Embryonic facial prominence (tissue), 1 donor: ENCODE measurements around the gene DCDC2B.

Experiments used
- DNase-seq: peaks from one replicate; pipeline ENCODE4 v3.0.0-alpha.2; 2016; ENCODE audit errors: extremely low spot score

The DCDC2B gene

DNA sequence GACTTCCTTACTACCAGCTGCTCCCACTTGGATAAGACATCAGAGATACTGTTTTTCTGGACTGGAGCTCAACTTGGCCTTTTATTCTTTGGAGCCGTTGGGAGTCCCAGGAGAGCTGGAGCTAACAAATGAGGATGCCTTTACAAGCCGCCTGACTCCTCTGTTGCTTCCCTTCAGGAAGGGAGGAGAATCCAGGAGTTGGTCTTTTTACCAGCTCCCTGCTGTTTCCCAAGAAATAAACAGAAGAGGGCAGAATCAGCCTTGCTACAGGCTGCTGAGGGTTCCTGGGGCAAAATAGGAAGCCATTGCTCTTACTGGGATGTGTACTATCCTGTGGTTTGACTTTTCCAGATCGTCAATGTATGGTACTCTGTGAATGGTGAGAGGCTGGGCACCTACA lies 14.8 kb downstream of the DCDC2B start:
- no peak for DNase-seq

DNA sequence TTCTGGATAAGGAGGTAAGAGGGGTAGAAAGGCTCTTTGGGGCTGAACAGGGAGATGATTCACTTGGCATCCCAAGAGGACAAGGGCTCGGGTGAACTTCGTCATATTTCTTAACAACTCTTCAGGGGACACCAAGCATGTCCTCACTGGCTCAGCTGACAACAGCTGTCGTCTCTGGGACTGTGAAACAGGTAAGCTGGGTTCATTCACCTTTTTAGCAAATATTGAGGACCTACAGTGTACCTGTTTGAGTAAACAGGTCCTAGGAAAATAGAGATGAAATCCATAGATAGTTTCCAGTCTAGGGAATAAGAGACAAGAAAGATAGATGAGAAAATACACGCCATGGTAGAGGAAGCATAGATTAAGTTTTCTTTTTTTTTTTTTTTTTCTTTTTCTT lies 15.4 kb downstream of the DCDC2B start:
- no peak for DNase-seq

DNA sequence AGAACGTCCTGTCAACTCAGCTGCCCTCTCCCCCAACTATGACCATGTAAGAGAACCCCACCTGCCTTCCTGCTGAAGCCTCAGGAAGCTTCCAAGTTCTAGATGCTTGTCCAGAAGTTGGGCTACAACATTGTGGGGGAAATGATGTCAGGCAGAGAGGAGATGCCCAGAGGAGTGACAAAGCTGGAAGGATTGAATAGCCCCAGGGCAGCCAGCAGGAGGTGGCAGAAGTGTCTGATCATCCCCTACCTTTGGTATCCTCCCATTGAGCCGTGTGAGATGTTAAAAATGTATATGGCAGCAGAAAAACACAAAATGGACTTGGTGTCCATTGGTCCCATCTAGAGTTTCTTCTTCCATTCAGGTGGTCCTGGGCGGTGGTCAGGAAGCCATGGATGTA lies 19.9 kb downstream of the DCDC2B start:
- no peak for DNase-seq

DNA sequence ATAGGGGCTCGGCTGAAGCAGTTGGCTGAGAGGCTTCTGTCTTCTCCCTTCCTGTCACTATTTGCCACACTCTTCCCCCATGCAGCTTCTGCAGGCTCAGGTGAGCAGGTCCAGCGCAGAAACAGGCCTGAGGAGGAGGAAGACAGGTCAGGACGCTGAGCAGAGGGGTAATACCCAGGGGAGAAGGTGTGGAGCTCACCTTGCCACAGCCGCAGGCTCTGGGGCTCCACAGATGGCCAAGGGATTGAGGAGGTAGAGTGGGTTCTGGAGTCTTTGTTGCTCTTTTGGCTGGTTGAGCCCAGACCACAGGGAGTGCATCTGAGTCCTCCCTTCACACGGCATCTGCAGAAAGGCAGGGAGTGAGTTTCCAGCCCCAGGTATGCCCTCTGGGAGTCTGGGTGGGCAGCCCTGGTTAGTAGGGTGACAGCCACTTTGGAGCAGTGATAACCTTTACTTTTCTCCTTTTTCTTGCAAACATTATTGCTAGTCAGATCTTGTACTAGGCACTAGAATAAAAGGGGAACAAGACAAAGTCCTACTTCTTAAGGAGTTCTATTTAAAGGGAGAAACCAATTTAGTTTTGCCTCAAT lies 23.0 kb downstream of the DCDC2B start:
- DNase-seq = no peak

DNA sequence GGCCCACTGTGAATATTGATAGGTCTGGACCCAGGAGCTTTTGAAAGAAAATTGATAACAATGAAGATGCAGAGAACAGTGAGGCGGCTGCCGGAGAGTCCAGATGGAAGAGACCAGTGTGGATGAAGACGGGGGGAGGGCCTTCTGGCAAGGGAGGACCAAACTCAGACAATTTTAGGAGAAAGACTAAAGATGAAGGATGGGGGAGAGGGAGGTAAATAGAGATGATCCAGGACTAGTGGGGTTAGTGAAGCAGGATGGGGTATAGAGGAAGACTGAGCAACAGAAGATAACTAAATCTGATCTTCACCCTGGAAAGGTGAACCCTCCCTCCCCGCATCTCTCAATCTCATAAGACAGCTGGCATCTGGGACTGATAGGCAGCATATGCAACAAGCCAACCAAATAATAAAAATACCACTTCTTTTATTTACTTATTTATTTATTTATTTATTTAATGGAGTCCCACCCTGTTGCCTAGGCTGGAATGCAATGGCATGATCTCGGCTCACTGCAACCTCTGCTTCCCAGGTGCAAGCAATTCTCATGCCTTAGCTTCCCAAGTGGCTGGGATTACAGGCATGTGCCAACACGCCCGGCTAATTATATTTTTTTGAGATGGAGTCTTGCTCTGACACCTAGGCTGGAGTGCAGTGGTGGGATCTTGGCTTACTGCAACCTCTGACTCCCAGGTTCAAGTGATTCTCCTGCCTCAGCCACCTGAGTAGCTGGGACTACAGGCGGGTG lies 23.8 kb downstream of the DCDC2B start:
- DNase-seq = no peak

DNA sequence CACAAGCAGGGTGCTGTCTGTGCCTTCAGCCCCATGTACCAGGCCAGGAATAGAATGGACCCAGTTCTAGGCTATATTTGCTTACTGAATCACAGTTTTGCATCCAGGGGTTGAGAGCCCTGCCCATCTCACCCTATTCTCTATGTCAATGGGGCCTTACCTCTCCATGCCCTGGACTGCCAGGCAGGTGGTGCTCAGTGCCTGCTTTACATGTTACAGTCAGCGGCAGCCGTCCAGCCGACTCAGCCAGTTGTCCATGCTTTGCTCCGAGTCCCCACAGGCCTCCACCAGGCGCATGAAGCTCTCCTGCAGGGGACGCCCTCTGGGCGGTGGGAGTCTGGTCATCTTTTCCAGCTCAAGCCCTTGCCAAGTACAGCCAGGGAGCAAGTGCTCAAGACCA lies 25.9 kb downstream of the DCDC2B start:
- no peak for DNase-seq

DNA sequence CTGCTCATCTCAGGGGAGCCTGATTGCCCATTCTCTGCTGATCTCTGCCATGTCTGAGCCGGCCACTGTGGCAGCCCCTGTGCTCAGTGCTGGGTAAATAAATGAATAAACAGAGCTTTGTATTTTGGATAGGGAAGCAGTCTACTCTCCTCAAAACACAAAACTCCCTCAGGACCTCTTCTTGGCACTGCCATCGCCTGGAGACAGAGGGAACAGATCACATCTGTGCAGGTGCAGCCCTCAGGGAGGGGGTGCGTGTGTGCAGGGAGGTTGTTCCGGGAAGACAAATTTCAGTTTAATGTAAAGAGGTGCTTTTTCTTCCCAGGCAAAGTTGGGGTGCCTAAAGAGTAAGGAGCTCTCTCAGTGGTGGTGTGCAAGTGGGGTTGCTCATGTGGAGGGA lies 30.4 kb downstream of the DCDC2B start:
- no peak for DNase-seq

DNA sequence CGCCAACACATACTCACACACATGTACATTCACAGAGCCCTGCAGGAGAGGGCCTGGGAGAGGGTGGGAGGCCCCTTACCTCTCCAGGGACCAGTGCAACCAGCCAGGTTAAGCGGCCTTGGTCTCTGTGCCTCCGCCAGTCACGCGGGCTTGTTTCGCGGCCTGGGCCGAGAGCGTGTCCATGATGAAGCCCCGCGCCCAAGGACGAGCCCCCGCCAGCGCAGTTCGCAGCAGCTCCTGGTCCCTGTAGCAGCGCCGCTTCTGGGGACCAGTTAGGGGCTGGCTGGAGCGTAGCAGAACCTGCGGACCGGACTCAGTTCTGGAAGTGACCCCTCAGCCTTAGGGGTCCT lies 30.9 kb downstream of the DCDC2B start:
- no peak for DNase-seq

DNA sequence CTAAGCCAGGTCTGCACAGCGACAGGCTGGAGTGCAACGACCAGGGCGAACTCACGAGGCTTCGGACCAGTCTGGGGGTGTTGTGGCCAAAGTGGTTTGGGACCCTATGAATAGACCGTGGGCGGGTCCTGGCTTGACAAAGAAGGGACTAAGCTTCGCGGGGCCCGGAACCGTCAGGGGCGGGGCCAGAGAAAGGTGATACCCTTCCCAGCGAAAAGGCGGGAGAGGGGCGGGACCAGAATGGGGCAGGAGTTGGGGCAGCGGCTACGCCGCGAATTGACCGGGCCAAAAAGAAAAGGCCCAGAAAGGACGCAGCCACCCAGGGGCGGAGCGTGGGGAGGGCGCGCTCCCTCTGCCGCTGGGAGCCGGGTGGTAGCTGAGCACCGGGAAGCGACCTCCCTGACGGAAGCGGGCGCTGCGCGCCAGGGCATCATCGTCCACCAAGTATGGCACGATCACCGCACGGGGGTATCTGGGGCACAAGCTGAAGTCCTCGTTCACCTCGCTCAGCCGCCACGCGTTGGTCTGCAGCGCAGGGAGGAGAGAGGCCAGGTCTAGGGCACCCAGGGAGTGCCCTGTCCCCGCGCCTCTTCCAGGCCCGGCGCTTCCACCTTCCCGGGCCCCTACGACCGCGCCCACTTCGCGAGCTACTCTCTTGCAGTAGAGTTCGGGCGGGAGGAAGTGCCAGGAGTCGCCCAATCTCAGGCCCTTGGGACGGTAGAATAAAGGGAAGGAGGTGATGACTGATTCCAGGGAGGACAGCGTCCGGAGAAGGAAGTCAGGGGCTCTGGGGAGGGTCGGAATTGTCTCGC lies 31.5 kb downstream of the DCDC2B start:
- no peak for DNase-seq

DNA sequence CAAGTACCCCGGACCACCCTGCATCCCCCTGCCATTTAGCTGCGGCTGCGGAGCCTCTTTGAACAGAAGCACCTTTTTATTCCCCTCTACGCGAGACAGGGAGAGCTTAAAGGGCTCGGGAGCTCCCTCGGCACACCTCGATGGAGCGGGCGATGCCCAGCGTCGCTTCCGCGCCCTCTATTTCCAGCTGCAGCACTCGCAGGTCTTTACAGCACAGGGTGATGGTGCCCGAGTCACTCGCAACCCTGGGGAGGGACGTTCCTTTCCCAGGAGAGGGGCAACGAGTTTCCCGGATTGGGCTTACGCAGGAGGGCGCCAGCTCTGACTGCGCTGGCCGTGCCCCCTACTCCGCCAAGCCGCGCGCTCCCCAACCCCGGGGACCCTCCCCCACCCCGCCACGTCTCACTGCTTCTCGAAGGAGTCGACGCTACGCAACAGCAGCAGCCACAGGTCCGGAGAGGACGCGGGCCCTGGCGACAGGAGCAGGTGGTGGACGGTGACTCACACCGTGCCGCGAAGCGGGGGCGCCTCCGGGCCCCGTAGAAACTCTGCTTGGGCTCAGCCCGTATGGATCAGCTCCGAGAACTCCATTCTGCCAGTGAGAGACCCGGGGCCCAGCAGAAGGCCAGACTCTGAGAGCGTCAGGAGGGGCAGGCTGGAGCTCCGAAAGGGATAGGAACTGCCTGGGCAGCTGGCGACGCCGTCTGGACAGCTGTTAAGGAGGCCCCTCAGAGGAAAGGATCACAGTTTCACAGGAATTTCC lies 32.3 kb downstream of the DCDC2B start:
- DNase-seq = no peak

DNA sequence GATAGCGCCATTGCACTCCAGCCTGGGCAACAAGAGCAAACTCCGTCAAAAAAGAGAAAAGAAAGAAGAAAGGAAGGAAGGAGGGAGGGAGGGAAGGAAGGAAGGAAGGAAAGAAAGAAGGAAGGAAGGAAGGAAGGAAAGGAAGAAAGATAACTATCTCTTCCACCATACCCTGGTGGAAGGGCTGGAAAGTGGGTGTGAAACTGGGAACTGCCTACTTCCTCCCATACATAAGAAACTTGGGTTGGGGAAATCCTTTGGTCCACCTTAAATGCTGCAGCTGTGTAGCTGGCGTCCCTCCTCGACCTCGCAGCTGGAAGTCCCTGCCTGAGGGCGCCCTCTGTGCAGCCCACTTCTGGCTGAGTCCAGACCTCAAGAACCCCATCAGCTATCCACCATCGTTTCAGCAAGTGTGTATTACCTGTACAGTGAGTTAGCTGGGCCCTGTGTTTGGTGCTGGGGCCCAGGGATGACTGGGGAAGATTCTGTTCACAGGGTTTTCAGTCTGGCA lies 33.5 kb downstream of the DCDC2B start:
- no peak for DNase-seq

DNA sequence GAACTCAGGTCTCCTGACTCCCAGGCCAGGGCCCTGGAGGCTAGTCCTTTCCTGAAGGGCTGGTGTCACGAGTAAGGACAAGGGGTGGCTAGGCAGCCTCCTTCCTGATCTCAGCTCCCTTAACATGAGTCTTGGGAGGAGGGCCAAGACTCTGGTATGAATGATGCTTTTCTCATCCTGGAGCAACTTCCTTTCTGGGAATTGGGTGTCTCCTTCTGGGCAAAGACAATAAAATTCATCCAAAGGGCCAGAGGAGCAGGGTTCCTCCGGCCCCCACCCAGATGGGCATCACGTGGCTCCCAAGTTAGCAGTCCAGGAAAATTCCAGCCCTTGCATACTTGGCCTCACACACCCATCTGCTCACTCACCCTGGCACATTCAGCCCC lies 38.0 kb downstream of the DCDC2B start, which contains the start of gene FAM167B:
FAM167B (plus strand) TSS at position 335 of the 386 bp plus-strand sequence. CDS start 200 bp downstream, outside the sequence.
- DNase-seq = no peak

DNA sequence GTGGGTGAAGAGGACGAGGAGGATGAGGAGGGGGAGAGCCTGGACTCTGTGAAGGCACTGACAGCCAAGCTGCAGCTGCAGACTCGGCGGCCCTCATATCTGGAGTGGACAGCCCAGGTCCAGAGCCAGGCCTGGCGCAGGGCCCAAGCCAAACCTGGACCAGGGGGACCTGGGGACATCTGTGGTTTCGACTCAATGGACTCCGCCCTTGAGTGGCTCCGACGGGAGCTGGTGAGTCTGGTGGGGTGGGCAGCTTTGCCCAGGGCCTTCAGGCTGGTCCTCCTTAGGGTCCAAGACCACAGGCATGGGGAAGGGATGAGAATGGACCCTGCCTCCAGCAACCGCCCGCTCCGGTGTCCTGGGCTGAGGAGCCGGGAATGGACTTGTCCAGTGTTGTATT lies 38.6 kb downstream of the DCDC2B start:
- no peak for DNase-seq

DNA sequence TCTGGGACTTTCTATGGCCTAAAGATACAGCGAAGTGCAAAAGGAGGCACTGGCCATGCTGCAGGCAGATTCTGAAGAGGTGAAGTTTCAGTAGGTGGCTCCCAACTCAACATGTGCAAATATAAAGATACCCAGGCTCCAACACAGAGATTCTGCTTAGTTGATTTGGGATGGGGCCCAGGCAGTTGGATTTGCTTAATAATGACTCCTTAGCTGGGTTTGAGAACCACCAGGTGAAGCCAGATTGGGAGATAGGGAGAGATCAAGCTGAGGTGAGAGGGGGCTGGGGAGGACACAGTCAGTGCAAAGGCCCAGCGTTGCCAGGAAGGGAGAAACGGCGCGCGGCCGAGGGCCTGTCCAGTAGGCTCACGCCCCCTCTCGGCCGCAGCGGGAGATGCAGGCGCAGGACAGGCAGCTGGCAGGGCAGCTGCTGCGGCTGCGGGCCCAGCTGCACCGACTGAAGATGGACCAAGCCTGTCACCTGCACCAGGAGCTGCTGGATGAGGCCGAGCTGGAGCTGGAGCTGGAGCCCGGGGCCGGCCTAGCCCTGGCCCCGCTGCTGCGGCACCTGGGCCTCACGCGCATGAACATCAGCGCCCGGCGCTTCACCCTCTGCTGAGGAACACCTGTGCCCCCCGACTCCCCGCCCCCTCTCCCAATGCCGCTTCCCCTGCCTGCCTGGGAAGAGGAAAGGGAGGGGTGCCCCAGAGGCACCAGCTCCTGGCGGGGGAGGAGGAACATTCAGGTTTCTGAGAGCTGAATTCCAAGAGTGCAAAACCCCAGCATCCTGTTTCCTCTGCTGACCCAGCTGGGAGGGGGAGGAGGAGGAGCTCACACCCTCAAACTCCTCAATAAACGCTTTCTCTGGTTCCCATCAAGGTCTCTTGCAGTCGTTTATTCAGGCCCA lies 39.3 kb downstream of the DCDC2B start:
- DNase-seq = no peak

DNA sequence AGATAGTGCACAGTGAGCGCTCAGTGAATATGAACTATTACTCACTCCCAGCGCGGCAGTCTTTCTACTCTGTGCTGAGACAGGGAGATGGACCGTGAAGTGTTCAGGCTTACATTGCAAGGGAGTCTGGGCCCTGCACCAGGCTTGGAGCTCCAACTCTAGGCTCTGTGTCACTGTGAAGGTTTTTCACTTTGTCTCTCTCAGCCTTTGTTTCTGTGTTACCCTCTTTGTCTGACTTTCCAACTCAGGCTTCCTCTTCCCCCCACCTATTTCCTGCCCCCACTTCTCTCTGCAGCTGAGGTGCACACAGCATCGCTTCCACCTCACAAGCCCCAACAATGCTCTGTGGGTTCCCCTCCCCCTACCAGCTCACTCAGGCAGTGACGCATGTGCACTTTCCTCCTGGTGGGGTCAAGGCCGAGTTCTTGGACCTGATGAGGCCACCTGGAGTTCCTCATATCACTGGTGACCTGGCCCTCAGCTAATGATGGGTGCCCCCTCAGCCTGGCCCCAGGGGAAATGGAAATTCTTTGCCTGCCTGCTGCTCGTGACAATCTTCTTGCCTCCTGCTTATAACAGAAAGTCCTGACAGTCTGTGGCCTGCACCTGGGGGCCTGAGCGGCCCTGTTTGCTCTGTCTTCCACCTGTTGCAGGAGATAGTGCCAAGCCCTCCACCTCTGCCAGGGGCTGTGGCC lies 41.1 kb downstream of the DCDC2B start:
- DNase-seq = no peak

DNA sequence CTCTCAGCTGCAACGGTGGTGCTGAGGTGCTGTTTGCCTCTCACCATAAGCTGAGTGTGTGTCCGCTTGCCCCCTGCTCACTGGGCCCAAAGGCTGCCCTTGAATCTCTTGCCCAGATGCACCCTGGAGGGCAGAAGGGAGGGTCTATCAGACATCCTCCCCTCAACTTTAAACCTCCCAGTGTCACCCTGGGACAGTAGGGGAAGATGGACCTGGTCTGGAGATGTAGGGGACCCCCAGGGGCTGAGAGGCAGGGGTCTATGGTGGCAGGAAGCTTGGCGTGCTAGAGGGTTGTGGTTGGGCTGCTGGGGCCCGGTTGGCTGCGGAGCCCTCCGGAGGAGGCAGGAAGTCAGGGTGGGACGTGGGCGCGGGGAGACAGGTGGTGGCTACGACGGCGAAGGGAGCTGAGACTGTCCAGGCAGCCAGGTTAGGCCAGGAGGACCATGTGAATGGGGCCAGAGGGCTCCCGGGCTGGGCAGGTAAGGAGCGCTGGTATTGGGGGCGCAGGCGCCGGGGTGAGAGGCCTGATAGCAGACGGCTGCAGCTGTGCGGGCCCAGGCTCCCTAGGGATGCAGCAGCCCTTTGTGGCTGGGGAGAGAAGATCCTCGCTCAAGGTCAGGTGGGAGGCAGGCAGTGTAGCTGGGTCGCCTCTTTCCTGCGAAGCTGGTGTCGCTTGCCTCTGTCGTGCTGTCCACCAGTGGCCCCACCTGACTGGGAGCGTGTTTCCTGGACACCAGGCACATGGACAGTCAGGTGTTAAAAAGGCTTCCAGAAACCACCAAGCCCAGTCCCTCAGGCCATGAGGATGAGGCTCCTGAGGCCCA lies 42.2 kb downstream of the DCDC2B start, which contains the start of gene LCK:
LCK (plus strand) TSS at position 373 of the 824 bp plus-strand sequence. CDS start 23,065 bp downstream, outside the sequence.
- no peak for DNase-seq

DNA sequence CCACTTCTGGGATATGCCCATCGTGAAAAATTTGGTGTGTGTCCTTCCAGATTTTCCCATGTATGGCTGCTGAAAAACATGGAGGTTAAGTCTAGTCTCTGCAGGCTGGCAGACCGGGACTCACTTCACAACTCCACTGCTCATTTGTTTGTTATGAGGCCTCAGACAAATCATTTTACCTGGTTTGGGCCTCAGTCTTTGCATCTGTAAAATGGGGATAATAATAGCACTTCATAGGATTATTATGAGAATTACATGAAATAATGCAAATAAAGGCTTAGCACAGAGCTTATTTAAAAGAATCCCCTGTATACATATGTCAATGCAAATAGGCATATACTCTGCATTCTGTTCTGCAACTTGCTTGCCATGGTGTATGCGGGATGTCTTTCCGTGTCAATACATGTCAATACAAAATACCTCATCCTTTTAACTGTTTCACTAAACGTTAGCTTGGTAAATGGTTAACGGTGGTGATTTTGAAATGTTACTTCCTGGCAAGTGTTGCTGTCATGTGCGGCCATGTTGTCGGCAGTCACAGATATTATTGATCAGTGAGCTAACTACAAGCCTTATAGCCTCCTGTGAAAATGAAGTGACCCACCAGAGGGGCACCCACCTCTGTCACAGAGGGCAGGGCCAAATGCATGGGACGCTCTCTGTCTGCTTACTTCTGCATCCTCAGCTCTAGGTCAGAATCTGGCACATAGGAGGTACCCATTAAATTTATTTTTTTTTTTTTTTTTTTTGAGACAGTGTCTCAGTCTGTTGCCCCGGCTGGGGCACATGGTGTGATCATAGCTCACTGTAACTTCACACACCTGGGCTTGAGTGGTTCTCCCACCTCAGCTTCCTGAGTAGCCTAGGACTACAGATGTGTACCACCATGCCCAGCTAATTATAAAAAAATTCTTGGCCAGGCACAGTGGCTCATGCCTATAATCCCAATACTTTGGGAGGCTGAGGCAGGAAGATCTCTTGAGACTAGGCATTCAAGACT lies 46.5 kb downstream of the DCDC2B start:
- no peak for DNase-seq
